Body of pancreas (tissue), 4 donors: ENCODE results near the gene SNTB2. TPM values are rescaled to one million over a fixed set of nuclear protein-coding genes. Genes with fewer than 3 reads are reported as not detected.

Source experiments
- ATAC-seq: fragments of 150-250 bp; one replicate; pipeline ENCODE4 v1.9.1; 2016
- DNase-seq, 4 donors: peaks; one replicate each; pipeline ENCODE4 v3.0.0-alpha.2; 2019
- H3K27ac ChIP-seq, 4 donors: fragments of 200-600 bp; sonication (generic); 1 replicate in 3 of 4; 2 replicates in 1 of 4; pipeline versions ENCODE4 v1.5.1 to v1.6.1; 2016 to 2019; ENCODE audit warnings: mild to moderate bottlenecking in 1 of 4, mixed read lengths in 1 of 4, moderate library complexity in 1 of 4
- H3K27me3 ChIP-seq, 2 donors: fragments of 200-600 bp; sonication (generic); one replicate each; pipeline ENCODE4 v1.6.0; 2016; ENCODE audit warnings: mild to moderate bottlenecking in 1 of 2
- H3K36me3 ChIP-seq, 2 donors: fragments of 200-600 bp; sonication (generic); replicated peaks in 1 of 2; 2 replicates each; pipeline ENCODE4 v1.5.1; 2016; ENCODE audit warnings: low read depth in 2 of 2; ENCODE audit not compliant: insufficient read depth in 1 of 2
- H3K4me1 ChIP-seq: fragments of 200-600 bp; sonication (generic); one replicate; pipeline ENCODE4 v1.6.0; 2016
- H3K4me3 ChIP-seq, 2 donors: fragments of 200-600 bp; sonication (generic); 1 replicate in 1 of 2; 2 replicates in 1 of 2; pipeline ENCODE4 v1.5.1; 2016 to 2019
- H3K9me3 ChIP-seq, 3 donors: fragments of 200-600 bp; sonication (generic); 1 replicate in 2 of 3; 2 replicates in 1 of 3; pipeline ENCODE4 v1.5.1; 2016
- CTCF ChIP-seq, 7 experiments: fragments of 450-650 bp in 4 of 7; fragments of 200-600 bp in 3 of 7; sonication (generic) in 3 of 7; IDR thresholded peaks; one replicate each; pipeline ENCODE4 v1.5.1; 2016 to 2019; ENCODE audit warnings: antibody characterized with exemption in 7 of 7
- POLR2A ChIP-seq, 3 donors: fragments of 450-650 bp; IDR thresholded peaks; one replicate each; pipeline ENCODE4 v1.6.1; 2016; ENCODE audit warnings: antibody characterized with exemption in 3 of 3, mild to moderate bottlenecking in 2 of 3
- WGBS, 2 donors: methylation state at CpG; one replicate each; pipeline ENCODE4 v1.1.5; 2017; 5-methylcytosine and 5-hydroxymethylcytosine counted together
- intact Hi-C: fragments of 100-400 bp; cut with DNase I; formaldehyde crosslinking; loops from one replicate; pipeline ENCODE4 v1.15.1; 2023
- total RNA-seq, 2 donors: library from RNA; depleted of rRNA; stranded (reverse); fragments of >200 nt; gene quantifications; one replicate each; pipeline ENCODE4 v1.1.0, GENCODE V29; 2016

SNTB2 gene
- total RNA-seq, 2 donors from 2014 or later: 11.2 to 13.5 TPM

GRCh38 chr16:69188236-69188549 is 1.2 kb downstream of the SNTB2 start:
- TF ChIP-seq POLR2A (IDR thresholded peaks at IDR 0.05) (no peak), CTCF (IDR thresholded peaks at IDR 0.05) (no peak)
- intact Hi-C loops: no loop called here
- peaks cover 50% of the 10 kb centered on the region for H3K4me1 ChIP-seq
- DNase-seq: peak in 3 of 4 donors; percentile 35 to 51 (median 43)
- H3K4me3 ChIP-seq: peak overlapping the region in 1 of 2 donors; percentile 51
- 0% methylated on average over 5 of the region's 5 CpGs for WGBS, 2 donors
- ATAC-seq: no peak
- H3K36me3 ChIP-seq: no peaks in the 10 kb centered on the region
- H3K27me3 ChIP-seq: no peaks in the 10 kb centered on the region
- H3K27ac ChIP-seq: peak overlapping the region in 3 of 4 donors; percentile 87 to 92 (median 92)
- H3K9me3 ChIP-seq: no peaks in the 10 kb centered on the region

- Histone ChIP-seq H3K4me1 (peaks cover 55% of the 10 kb centered on the region), H3K9me3 (no peaks in the 10 kb centered on the region), H3K27me3 (no peaks in the 10 kb centered on the region), H3K27ac (no peak overlapping the region), H3K4me3 (no peak overlapping the region), H3K36me3 (no peaks in the 10 kb centered on the region)
- intact Hi-C loops: no loop called here
- TF ChIP-seq POLR2A (IDR thresholded peaks at IDR 0.05) (no peak), CTCF (IDR thresholded peaks at IDR 0.05) (no peak)
- 16 to 17% methylated on average over 5 of the region's 5 CpGs for WGBS, 2 donors
- no peak for DNase-seq
- ATAC-seq: no peak
Observed at GRCh38 chr16:69188716-69189115, 1.8 kb downstream of the SNTB2 start.

- H3K27ac ChIP-seq: no peak overlapping the region
- 74 to 81% methylated on average over 2 of the region's 2 CpGs for WGBS, 2 donors
- H3K4me3 ChIP-seq: no peak overlapping the region
- H3K36me3 ChIP-seq: no peaks in the 10 kb centered on the region
- H3K4me1 ChIP-seq: peaks cover 67% of the 10 kb centered on the region
- ATAC-seq (no peak), DNase-seq (no peak)
- no peaks in the 10 kb centered on the region for H3K9me3 ChIP-seq
- intact Hi-C loops: no loop called here
- no peaks in the 10 kb centered on the region for H3K27me3 ChIP-seq
- no peak for TF ChIP-seq CTCF (IDR thresholded peaks at IDR 0.05)
Observed at GRCh38 chr16:69190046-69190588, 3.2 kb downstream of the SNTB2 start.

GRCh38 chr16:69190598-69190997 is 3.6 kb downstream of the SNTB2 start:
- no peak for ATAC-seq
- TF ChIP-seq CTCF (IDR thresholded peaks at IDR 0.05) (no peak), POLR2A (IDR thresholded peaks at IDR 0.05) (no peak)
- Histone ChIP-seq H3K27me3 (no peaks in the 10 kb centered on the region), H3K4me1 (peaks cover 72% of the 10 kb centered on the region), H3K9me3 (no peaks in the 10 kb centered on the region), H3K27ac (no peak overlapping the region), H3K36me3 (no peaks in the 10 kb centered on the region), H3K4me3 (no peak overlapping the region)
- 73 to 87% methylated on average over 3 of the region's 3 CpGs for WGBS, 2 donors
- no peak for DNase-seq
- intact Hi-C loops: no loop called here

GRCh38 chr16:69191136-69191535 is 4.2 kb downstream of the SNTB2 start:
- DNase-seq: no peak
- H3K4me1 ChIP-seq: peaks cover 76% of the 10 kb centered on the region

More at GRCh38 chr16:69191136-69191535, 4.2 kb downstream of the SNTB2 start:
- intact Hi-C loops: no loop called here
- peak overlapping the region in 1 of 4 donors; percentile 71 for H3K27ac ChIP-seq
- TF ChIP-seq POLR2A (IDR thresholded peaks at IDR 0.05) (no peak), CTCF (IDR thresholded peaks at IDR 0.05) (no peak)
- ATAC-seq: no peak
- 79 to 84% methylated on average over 2 of the region's 2 CpGs for WGBS, 2 donors
- no peaks in the 10 kb centered on the region for H3K36me3 ChIP-seq
- H3K27me3 ChIP-seq: no peaks in the 10 kb centered on the region
- H3K9me3 ChIP-seq: no peaks in the 10 kb centered on the region
- no peak overlapping the region for H3K4me3 ChIP-seq
